Astrocyte (in vitro differentiated cells and primary cell): ENCODE results near the gene BRINP1.

Source experiments
- CTCF ChIP-seq: IDR thresholded peaks from 2 replicates; pipeline ENCODE4 v1.5.1; 2011; ENCODE audit warnings: low read depth, mild to moderate bottlenecking, inconsistent platforms, low read length, moderate library complexity; ENCODE audit not compliant: insufficient read depth
- EZH2 ChIP-seq: IDR thresholded peaks from 2 replicates; pipeline ENCODE4 v1.6.1; 2012; ENCODE audit warnings: mild to moderate bottlenecking, low read length, inconsistent platforms; ENCODE audit not compliant: insufficient read depth

- TF ChIP-seq CTCF (no peak), EZH2 (no peak)
These were observed 31.4 kb upstream of the BRINP1 start for GRCh38 chr9:119400606-119401005.
